Stomach smooth muscle (tissue), 2 donors: ENCODE results near the gene ZBTB16.

Source experiments
- H3K27ac ChIP-seq: one replicate; pipeline ENCODE4 v1.7.0; 2013; ENCODE audit warnings: mild to moderate bottlenecking, low read length, inconsistent platforms
- H3K27me3 ChIP-seq, 2 donors: one replicate each; pipeline ENCODE4 v1.7.0; 2013; ENCODE audit warnings: low read length in 2 of 2; ENCODE audit not compliant: insufficient read depth in 2 of 2, control insufficient read depth in 1 of 2
- H3K36me3 ChIP-seq, 2 donors: one replicate each; pipeline ENCODE4 v1.7.0; 2013; ENCODE audit warnings: low read length in 2 of 2; ENCODE audit not compliant: control insufficient read depth in 2 of 2, insufficient read depth in 2 of 2
- H3K4me1 ChIP-seq: one replicate; pipeline ENCODE4 v1.7.0; 2013; ENCODE audit warnings: low read length; ENCODE audit not compliant: control insufficient read depth, insufficient read depth
- H3K4me3 ChIP-seq, 2 donors: one replicate each; pipeline ENCODE4 v1.7.0; 2013; ENCODE audit warnings: low read length in 2 of 2
- H3K9ac ChIP-seq, 2 donors: one replicate each; pipeline ENCODE4 v1.7.0; 2013; ENCODE audit warnings: low read length in 2 of 2, mild to moderate bottlenecking in 1 of 2
- H3K9me3 ChIP-seq, 2 donors: one replicate each; pipeline ENCODE4 v1.7.0; 2013; ENCODE audit warnings: low read length in 2 of 2; ENCODE audit not compliant: control insufficient read depth in 2 of 2
- donor health status: healthy.
- donor health status: Pancreatic carcinoma.

Gene ZBTB16

DNA sequence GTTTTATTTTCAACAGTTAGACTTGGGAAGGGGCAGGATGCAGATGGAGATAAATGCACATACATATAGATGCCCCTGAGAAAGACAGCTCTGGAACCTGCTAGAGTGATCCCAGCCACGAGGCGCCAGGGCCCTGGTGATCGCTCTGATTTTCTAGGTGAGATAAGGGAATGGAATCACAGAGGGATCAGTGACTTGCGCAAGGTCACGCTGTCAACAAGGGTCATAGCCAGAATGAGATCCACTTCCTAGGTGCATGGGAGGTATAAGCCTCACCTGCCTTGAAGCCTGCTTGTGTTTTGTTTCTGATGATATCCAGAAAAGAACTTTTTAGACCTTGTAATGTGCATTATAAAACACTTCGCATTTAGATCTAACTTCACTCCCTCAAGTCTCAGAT, 47.5 kb downstream of the ZBTB16 start:
- Histone ChIP-seq H3K9me3 (no peaks in the 10 kb centered on the region), H3K4me1 (peaks cover 52% of the 10 kb centered on the region), H3K27me3 (no peaks in the 10 kb centered on the region), H3K36me3 (peaks cover 0 to 3% of the 10 kb centered on the region in 2 donors), H3K4me3 (no peak overlapping the region), H3K27ac (no peak overlapping the region), H3K9ac (no peak overlapping the region)

- no peak overlapping the region for H3K4me3 ChIP-seq
- no peaks in the 10 kb centered on the region for H3K9me3 ChIP-seq
- no peaks in the 10 kb centered on the region for H3K27me3 ChIP-seq
- peaks cover 0 to 3% of the 10 kb centered on the region in 2 donors for H3K36me3 ChIP-seq
- no peak overlapping the region for H3K27ac ChIP-seq
- H3K4me1 ChIP-seq, result peaks cover 44% of the 10 kb centered on the region
- no peak overlapping the region for H3K9ac ChIP-seq
Observed at GRCh38 chr11:114108501-114109205, 49.1 kb downstream of the ZBTB16 start.

DNA sequence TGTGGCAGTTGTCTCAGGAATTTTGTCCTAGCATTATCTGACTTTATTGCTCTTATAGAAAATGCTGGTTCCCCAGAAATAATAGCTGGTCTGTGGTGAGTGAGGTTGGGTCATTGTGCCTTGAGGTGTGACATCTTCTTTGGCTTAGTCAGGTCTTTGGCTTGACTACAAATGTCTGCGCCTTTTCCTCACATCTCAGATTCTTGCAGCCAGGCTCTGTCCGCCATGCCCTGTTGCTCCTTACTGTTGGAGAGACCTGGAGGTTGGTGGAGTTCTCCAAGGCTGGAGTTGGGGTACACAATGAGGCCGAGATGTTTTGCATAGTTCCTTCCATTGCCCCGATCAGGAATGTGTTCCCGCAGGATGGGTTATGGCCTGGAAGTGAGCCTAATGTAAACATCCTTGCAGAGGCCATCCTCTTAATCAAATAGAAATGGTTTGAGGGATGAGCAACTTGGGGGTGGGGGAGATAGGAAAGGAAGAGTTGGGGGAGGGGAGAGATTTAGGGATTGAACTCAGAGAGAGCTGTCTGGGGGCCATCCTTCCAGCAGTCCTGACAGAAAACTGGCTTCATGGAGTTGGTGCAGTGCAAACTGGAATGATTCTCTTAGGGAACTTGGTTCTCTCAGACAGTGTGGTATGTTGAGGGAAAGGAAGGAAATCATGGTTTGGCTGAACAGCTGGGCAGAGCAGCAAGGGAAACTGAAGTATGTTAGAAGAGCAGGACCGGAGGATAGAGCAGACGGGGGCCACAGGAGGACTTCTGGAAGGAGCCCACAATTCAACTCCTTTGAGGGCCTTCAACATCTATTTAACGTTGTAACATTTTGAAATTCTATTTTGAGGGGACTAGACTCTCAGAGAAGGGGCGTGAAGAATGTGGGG, 49.9 kb downstream of the ZBTB16 start:
- peaks cover 36% of the 10 kb centered on the region for H3K4me1 ChIP-seq
- H3K27me3 ChIP-seq, result no peaks in the 10 kb centered on the region
- no peak overlapping the region for H3K9ac ChIP-seq
- H3K9me3 ChIP-seq, result no peaks in the 10 kb centered on the region
- peak overlapping the region; percentile 37 for H3K27ac ChIP-seq
- H3K4me3 ChIP-seq, result peak overlapping the region in 1 of 2 donors; percentile 4
- H3K36me3 ChIP-seq, result peaks cover 0 to 3% of the 10 kb centered on the region in 2 donors

- Histone ChIP-seq H3K36me3 (peaks cover 0 to 2% of the 10 kb centered on the region in 2 donors), H3K27me3 (no peaks in the 10 kb centered on the region), H3K9ac (no peak overlapping the region), H3K27ac (peak overlapping the region; percentile 37), H3K4me3 (peak overlapping the region in 1 of 2 donors; percentile 4), H3K9me3 (no peaks in the 10 kb centered on the region), H3K4me1 (peaks cover 33% of the 10 kb centered on the region)
Observed at GRCh38 chr11:114110123-114110522, 50.6 kb downstream of the ZBTB16 start.

- Histone ChIP-seq H3K9me3 (no peaks in the 10 kb centered on the region), H3K36me3 (peaks cover 0 to 2% of the 10 kb centered on the region in 2 donors), H3K9ac (no peak overlapping the region), H3K4me3 (peak overlapping the region in 1 of 2 donors; percentile 1), H3K4me1 (peaks cover 37% of the 10 kb centered on the region), H3K27me3 (no peaks in the 10 kb centered on the region), H3K27ac (peak overlapping the region; percentile 12)
Observed at GRCh38 chr11:114110952-114111947, 51.7 kb downstream of the ZBTB16 start.

DNA sequence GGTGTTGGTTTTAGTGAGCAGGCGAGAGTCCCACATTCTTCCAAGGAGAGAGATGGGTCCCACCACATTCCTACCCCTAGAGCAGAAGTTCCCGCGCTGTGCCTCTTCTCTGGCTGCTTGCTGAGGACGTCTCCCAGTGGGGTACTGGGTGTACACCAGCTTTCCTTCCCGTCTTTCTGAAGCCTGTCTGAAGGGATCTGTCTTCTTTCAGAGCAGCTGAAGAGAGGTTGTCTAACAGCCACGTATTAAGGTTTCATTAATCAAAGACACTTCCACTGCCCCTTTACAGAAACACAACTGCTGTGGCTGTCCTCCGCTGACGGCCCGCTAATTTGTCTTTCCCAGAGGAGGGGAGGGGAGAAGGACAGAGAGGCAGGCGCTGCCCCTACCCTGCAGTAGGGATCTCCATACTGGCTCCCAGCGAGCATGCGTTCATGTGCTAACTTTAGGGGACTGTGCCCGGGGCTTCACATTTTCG, 56.0 kb downstream of the ZBTB16 start:
- H3K4me3 ChIP-seq, result peak overlapping the region; percentile 3 to 10
- peaks cover 22% of the 10 kb centered on the region for H3K4me1 ChIP-seq
- no peaks in the 10 kb centered on the region for H3K27me3 ChIP-seq
- no peaks in the 10 kb centered on the region for H3K9me3 ChIP-seq
- H3K27ac ChIP-seq, result peak overlapping the region; percentile 32
- no peaks in the 10 kb centered on the region for H3K36me3 ChIP-seq
- H3K9ac ChIP-seq, result no peak overlapping the region

DNA sequence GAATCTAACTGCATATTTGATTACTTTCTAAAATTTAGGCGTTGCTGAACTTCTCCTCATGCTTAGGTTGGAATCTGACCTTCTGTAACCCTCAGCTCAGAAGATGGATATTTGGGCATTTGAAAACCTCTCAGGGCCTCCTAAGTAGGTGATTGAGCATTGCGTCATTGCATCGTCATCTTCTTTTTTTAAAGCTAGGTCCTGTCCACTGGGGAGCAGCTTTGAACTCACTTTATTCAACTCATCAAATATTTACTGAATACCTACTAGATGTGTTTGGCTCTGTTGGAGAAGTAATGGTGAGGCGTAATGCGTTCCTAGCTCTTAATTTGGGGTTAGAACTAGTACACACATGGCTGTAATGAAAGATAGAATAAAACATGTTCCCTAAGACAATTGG, 56.8 kb downstream of the ZBTB16 start:
- Histone ChIP-seq H3K4me1 (peaks cover 31% of the 10 kb centered on the region), H3K27ac (no peak overlapping the region), H3K9me3 (no peaks in the 10 kb centered on the region), H3K27me3 (no peaks in the 10 kb centered on the region), H3K36me3 (no peaks in the 10 kb centered on the region), H3K9ac (no peak overlapping the region), H3K4me3 (no peak overlapping the region)

GRCh38 chr11:114116800-114117199, 57.3 kb downstream of the ZBTB16 start:
- Histone ChIP-seq H3K27me3 (no peaks in the 10 kb centered on the region), H3K4me1 (peaks cover 35% of the 10 kb centered on the region), H3K9ac (no peak overlapping the region), H3K9me3 (no peaks in the 10 kb centered on the region), H3K4me3 (no peak overlapping the region), H3K27ac (no peak overlapping the region), H3K36me3 (no peaks in the 10 kb centered on the region)

DNA sequence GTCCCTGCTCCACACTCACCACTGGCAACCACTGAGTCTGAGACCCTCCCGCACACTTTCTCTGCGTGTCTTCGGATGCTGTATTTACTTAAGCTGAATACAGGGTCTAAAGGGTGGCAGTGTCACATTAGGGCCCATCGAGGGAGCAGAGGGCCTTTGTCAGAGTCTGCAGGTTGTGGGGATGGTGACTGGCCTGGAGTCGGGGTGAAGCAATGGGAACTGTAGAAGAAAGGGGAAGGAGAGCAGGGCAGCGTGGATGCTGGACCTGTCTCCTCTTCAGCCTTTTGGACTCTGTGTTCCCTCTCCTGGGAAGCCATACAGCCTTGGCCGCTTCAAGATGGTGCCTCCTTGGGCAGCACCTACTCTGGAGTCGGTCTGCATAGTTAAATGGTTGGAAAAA, 61.1 kb downstream of the ZBTB16 start:
- no peaks in the 10 kb centered on the region for H3K27me3 ChIP-seq
- H3K27ac ChIP-seq, result peak overlapping the region; percentile 37
- H3K9ac ChIP-seq, result no peak overlapping the region
- no peak overlapping the region for H3K4me3 ChIP-seq
- peaks cover 0 to 4% of the 10 kb centered on the region in 2 donors for H3K36me3 ChIP-seq
- H3K9me3 ChIP-seq, result no peaks in the 10 kb centered on the region
- peaks cover 68% of the 10 kb centered on the region for H3K4me1 ChIP-seq

- Histone ChIP-seq H3K4me3 (peak overlapping the region in 1 of 2 donors; percentile 8), H3K9me3 (no peaks in the 10 kb centered on the region), H3K27ac (peak overlapping the region; percentile 37), H3K36me3 (peaks cover 0 to 6% of the 10 kb centered on the region in 2 donors), H3K27me3 (no peaks in the 10 kb centered on the region), H3K4me1 (peaks cover 72% of the 10 kb centered on the region), H3K9ac (no peak overlapping the region)
Observed at GRCh38 chr11:114121138-114121537, 61.6 kb downstream of the ZBTB16 start.
